Stomach (tissue), 9 donors: Measurements from ENCODE around the gene COIL. TPM values are rescaled to one million over a fixed set of nuclear protein-coding genes. Genes with fewer than 3 reads are reported as not detected.

Experiments
- DNase-seq, 2 donors: peaks; one replicate each; pipeline versions ENCODE4 v3.0.0 to v3.0.0-alpha.2; 2013 to 2019
- H3K27ac ChIP-seq, 5 donors: fragments of 200-600 bp in 4 of 5; sonication (generic) in 4 of 5; one replicate each; pipeline ENCODE4 v1.5.1; 2013 to 2019; ENCODE audit warnings: mild to moderate bottlenecking in 1 of 5, moderate library complexity in 1 of 5
- H3K27me3 ChIP-seq, 3 donors: fragments of 200-600 bp; sonication (generic); one replicate each; pipeline ENCODE4 v1.5.1; 2017 to 2019; ENCODE audit warnings: mixed run types in 1 of 3
- H3K36me3 ChIP-seq, 4 donors: fragments of 200-600 bp; sonication (generic); 1 replicate in 3 of 4; 2 replicates in 1 of 4; pipeline ENCODE4 v1.5.1; 2016 to 2019
- H3K4me1 ChIP-seq, 4 donors: fragments of 200-600 bp; sonication (generic); one replicate each; pipeline ENCODE4 v1.5.1; 2016 to 2019
- H3K4me3 ChIP-seq, 4 donors: fragments of 200-600 bp; sonication (generic) in 3 of 4; one replicate each; pipeline ENCODE4 v1.5.1; 2016 to 2019; ENCODE audit warnings: mild to moderate bottlenecking in 1 of 4
- H3K9me3 ChIP-seq, 4 donors: fragments of 200-600 bp; sonication (generic); one replicate each; pipeline ENCODE4 v1.5.1; 2016 to 2019
- CTCF ChIP-seq, 7 experiments: fragments of 450-650 bp in 4 of 7; fragments of 200-600 bp in 3 of 7; sonication (generic) in 3 of 7; IDR thresholded peaks; one replicate each; pipeline ENCODE4 v1.5.1; 2016 to 2019; ENCODE audit warnings: antibody characterized with exemption in 7 of 7, control low read depth in 2 of 7, mild to moderate bottlenecking in 1 of 7
- EP300 ChIP-seq: sonication (generic); formaldehyde crosslinking; IDR thresholded peaks from one replicate; pipeline ENCODE4 v1.6.1; 2017; ENCODE audit warnings: antibody characterized with exemption
- POLR2A ChIP-seq, 4 donors: fragments of 450-650 bp; IDR thresholded peaks; one replicate each; pipeline ENCODE4 v1.6.1; 2016; ENCODE audit warnings: antibody characterized with exemption in 4 of 4, control low read depth in 2 of 4, mild to moderate bottlenecking in 1 of 4, moderate library complexity in 1 of 4
- POLR2AphosphoS5 ChIP-seq, 3 donors: sonication (generic); formaldehyde crosslinking; IDR thresholded peaks; one replicate each; pipeline ENCODE4 v1.6.1; 2016; ENCODE audit warnings: antibody characterized with exemption in 3 of 3
- WGBS, 5 donors: extraction: QIAGEN DNeasy Blood & Tissue Kit in 3 of 5; methylation state at CpG; one replicate each; pipeline versions ENCODE4 v1.1.5 to v1.1.7; 2013 to 2018; 5-methylcytosine and 5-hydroxymethylcytosine counted together
- intact Hi-C: fragments of 100-400 bp; cut with DNase I; formaldehyde crosslinking; loops from one replicate; pipeline ENCODE4 v1.15.1; 2023; ENCODE audit warnings: low total_unique reads
- polyA plus RNA-seq, 3 donors: library from polyadenylated mRNA; stranded (reverse); fragments of 200-250 nt; gene quantifications; one replicate each; pipeline ENCODE4 v1.2.3, GENCODE V29; 2013
- total RNA-seq, 5 donors: library from RNA; depleted of rRNA; stranded (reverse); fragments of >200 nt; gene quantifications; one replicate each; pipeline versions ENCODE4 v1.1.0 to v1.2.3, GENCODE V29; 2014 to 2016
- donor health status: healthy with polysubstance abuse.
- donor health status: Bipolar disorder and iron deficiency.
- donor health status: healthy.

COIL gene
- total and polyA plus RNA-seq, 8 donors = 2.3 to 23.1 (median 12.1) TPM

GRCh38 chr17:56897646-56898424 is 63.0 kb downstream of the COIL start:
- intact Hi-C loops = no loop called here
- H3K9me3 ChIP-seq = no peaks in the 10 kb centered on the region
- peak overlapping the region in 4 of 5 donors; percentile 1 to 68 (median 49) for H3K27ac ChIP-seq
- H3K4me1 ChIP-seq = peaks cover 0 to 42% (median 10%) of the 10 kb centered on the region in 4 donors
- DNase-seq = no peak
- no peak for TF ChIP-seq POLR2AphosphoS5 (IDR thresholded peaks at IDR 0.05)
- TF ChIP-seq POLR2A (IDR thresholded peaks at IDR 0.05) = no peak
- TF ChIP-seq EP300 = no peak
- TF ChIP-seq CTCF (IDR thresholded peaks at IDR 0.05) = no peak
- H3K4me3 ChIP-seq = no peak overlapping the region
- no peaks in the 10 kb centered on the region for H3K27me3 ChIP-seq
- WGBS, 5 donors = 82 to 85% (median 84%) methylated on average over 14 of the region's 14 CpGs
- H3K36me3 ChIP-seq = peaks cover 83 to 100% (median 100%) of the 10 kb centered on the region in 4 donors

GRCh38 chr17:56896968-56897359 is 63.9 kb downstream of the COIL start:
- Histone ChIP-seq H3K36me3 (peaks cover 81 to 100% (median 100%) of the 10 kb centered on the region in 4 donors), H3K9me3 (no peaks in the 10 kb centered on the region), H3K27me3 (no peaks in the 10 kb centered on the region), H3K4me3 (no peak overlapping the region), H3K27ac (peak overlapping the region in 4 of 5 donors; percentile 1 to 68 (median 49)), H3K4me1 (peaks cover 0 to 42% (median 10%) of the 10 kb centered on the region in 4 donors)
- intact Hi-C loops = no loop called here
- WGBS, 5 donors = 65 to 73% (median 70%) methylated on average over 4 of the region's 4 CpGs
- TF ChIP-seq POLR2A (IDR thresholded peaks at IDR 0.05) = no peak
- TF ChIP-seq POLR2AphosphoS5 (IDR thresholded peaks at IDR 0.05) = peak in 1 of 3 donors; percentile 17
- peak; percentile 34 to 56 for DNase-seq

- intact Hi-C loops = no loop called here
- H3K27ac ChIP-seq = peak overlapping the region in 1 of 5 donors; percentile 68
Observed at GRCh38 chr17:56896217-56896967, 64.5 kb downstream of the COIL start.

GRCh38 chr17:56894859-56895455 is 65.9 kb downstream of the COIL start:
- DNase-seq = no peak
- H3K4me3 ChIP-seq = no peak overlapping the region
- H3K27me3 ChIP-seq = no peaks in the 10 kb centered on the region
- TF ChIP-seq EP300 (no peak), POLR2AphosphoS5 (IDR thresholded peaks at IDR 0.05) (no peak), CTCF (IDR thresholded peaks at IDR 0.05) (no peak), POLR2A (IDR thresholded peaks at IDR 0.05) (no peak)
- no peak overlapping the region for H3K27ac ChIP-seq
- intact Hi-C loops = no loop called here
- peaks cover 78 to 100% (median 100%) of the 10 kb centered on the region in 4 donors for H3K36me3 ChIP-seq
- no peaks in the 10 kb centered on the region for H3K9me3 ChIP-seq
- WGBS, 5 donors = 82 to 84% (median 83%) methylated on average over 20 of the region's 20 CpGs
- peaks cover 0 to 42% (median 10%) of the 10 kb centered on the region in 4 donors for H3K4me1 ChIP-seq

More at GRCh38 chr17:56896217-56896967, 64.5 kb downstream of the COIL start:
- no peak overlapping the region for H3K4me3 ChIP-seq
- peaks cover 81 to 100% (median 100%) of the 10 kb centered on the region in 4 donors for H3K36me3 ChIP-seq
- WGBS, 5 donors = 69 to 82% (median 75%) methylated on average over 3 of the region's 3 CpGs
- peaks cover 0 to 42% (median 10%) of the 10 kb centered on the region in 4 donors for H3K4me1 ChIP-seq
- peak in 1 of 2 donors; percentile 1 for DNase-seq
- TF ChIP-seq POLR2AphosphoS5 (IDR thresholded peaks at IDR 0.05) = no peak
- H3K9me3 ChIP-seq = no peaks in the 10 kb centered on the region
- H3K27me3 ChIP-seq = no peaks in the 10 kb centered on the region

- WGBS, 5 donors = 76 to 83% (median 81%) methylated on average over 7 of the region's 7 CpGs
- intact Hi-C loops = no loop called here
- Histone ChIP-seq H3K4me3 (no peak overlapping the region), H3K9me3 (peaks cover 0 to 3% (median 0%) of the 10 kb centered on the region in 4 donors), H3K4me1 (peaks cover 0 to 28% (median 10%) of the 10 kb centered on the region in 4 donors), H3K27ac (no peak overlapping the region), H3K27me3 (no peaks in the 10 kb centered on the region), H3K36me3 (peaks cover 65 to 100% (median 99%) of the 10 kb centered on the region in 4 donors)
- no peak for DNase-seq
- TF ChIP-seq POLR2AphosphoS5 (IDR thresholded peaks at IDR 0.05) (no peak), EP300 (no peak), CTCF (IDR thresholded peaks at IDR 0.05) (no peak), POLR2A (IDR thresholded peaks at IDR 0.05) (no peak)
Observed at GRCh38 chr17:56893503-56893902, 67.3 kb downstream of the COIL start.
